Glutamatergic neuron (in vitro differentiated cells): ENCODE measurements around the gene MSH3. TPM values are rescaled to one million over a fixed set of nuclear protein-coding genes. Genes with fewer than 3 reads are reported as not detected.

Experiments
- DNase-seq: peaks from one replicate; pipeline ENCODE4 v3.0.0; 2022
- H3K27ac Mint-ChIP-seq: one replicate; pipeline ENCODE4 v1.8.0; 2020; ENCODE audit warnings: mild to moderate bottlenecking, mixed read lengths, inconsistent platforms; ENCODE audit not compliant: unreplicated experiment
- H3K27me3 Mint-ChIP-seq: one replicate; pipeline ENCODE4 v1.8.0; 2020; ENCODE audit warnings: mild to moderate bottlenecking, moderate library complexity, mixed read lengths, inconsistent platforms; ENCODE audit not compliant: unreplicated experiment
- H3K36me3 Mint-ChIP-seq: one replicate; pipeline ENCODE4 v1.8.0; 2020; ENCODE audit warnings: mild to moderate bottlenecking, mixed read lengths, inconsistent platforms; ENCODE audit not compliant: unreplicated experiment
- H3K4me1 Mint-ChIP-seq: one replicate; pipeline ENCODE4 v1.8.0; 2020; ENCODE audit warnings: mild to moderate bottlenecking, low read depth, mixed read lengths, inconsistent platforms; ENCODE audit not compliant: unreplicated experiment
- H3K4me3 Mint-ChIP-seq: one replicate; pipeline ENCODE4 v1.8.0; 2020; ENCODE audit warnings: mild to moderate bottlenecking, mixed read lengths, inconsistent platforms; ENCODE audit not compliant: unreplicated experiment
- H3K9me3 Mint-ChIP-seq: one replicate; pipeline ENCODE4 v1.8.0; 2020; ENCODE audit warnings: mild to moderate bottlenecking, moderate library complexity, mixed read lengths, inconsistent platforms; ENCODE audit not compliant: unreplicated experiment
- total RNA-seq: library from RNA; stranded (reverse); fragmentation: NEBNext Ultra II Directional; extraction: Animal tissue kit (Norgen Biotek cat#: 25700); gene quantifications from one replicate; pipeline ENCODE4 v1.2.1, GENCODE V29; 2021; ENCODE audit not compliant: unreplicated experiment
- TF ChIP-seq, protein P1 (sequence below): fragments of 200-600 bp; sonication (generic); IDR thresholded peaks from one replicate; pipeline ENCODE4 v1.5.0; 2021; ENCODE audit not compliant: partially characterized antibody, unreplicated experiment

MSH3 gene
- total RNA-seq, 1 donor from 2014 or later, result 14.4 TPM

GRCh38 chr5:80707645-80708044 lies 53.2 kb downstream of the MSH3 start:
- TF ChIP-seq, protein P1, sequence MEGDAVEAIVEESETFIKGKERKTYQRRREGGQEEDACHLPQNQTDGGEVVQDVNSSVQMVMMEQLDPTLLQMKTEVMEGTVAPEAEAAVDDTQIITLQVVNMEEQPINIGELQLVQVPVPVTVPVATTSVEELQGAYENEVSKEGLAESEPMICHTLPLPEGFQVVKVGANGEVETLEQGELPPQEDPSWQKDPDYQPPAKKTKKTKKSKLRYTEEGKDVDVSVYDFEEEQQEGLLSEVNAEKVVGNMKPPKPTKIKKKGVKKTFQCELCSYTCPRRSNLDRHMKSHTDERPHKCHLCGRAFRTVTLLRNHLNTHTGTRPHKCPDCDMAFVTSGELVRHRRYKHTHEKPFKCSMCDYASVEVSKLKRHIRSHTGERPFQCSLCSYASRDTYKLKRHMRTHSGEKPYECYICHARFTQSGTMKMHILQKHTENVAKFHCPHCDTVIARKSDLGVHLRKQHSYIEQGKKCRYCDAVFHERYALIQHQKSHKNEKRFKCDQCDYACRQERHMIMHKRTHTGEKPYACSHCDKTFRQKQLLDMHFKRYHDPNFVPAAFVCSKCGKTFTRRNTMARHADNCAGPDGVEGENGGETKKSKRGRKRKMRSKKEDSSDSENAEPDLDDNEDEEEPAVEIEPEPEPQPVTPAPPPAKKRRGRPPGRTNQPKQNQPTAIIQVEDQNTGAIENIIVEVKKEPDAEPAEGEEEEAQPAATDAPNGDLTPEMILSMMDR, result no peak
- Mint-ChIP-seq H3K27ac (no peak overlapping the region), H3K4me1 (peaks cover 3% of the 10 kb centered on the region), H3K4me3 (no peak overlapping the region), H3K36me3 (no peaks in the 10 kb centered on the region), H3K9me3 (peaks cover 3% of the 10 kb centered on the region), H3K27me3 (no peaks in the 10 kb centered on the region)
- DNase-seq, result no peak

GRCh38 chr5:80711216-80711615 lies 56.8 kb downstream of the MSH3 start:
- Mint-ChIP-seq H3K4me1 (peaks cover 2% of the 10 kb centered on the region), H3K27ac (no peak overlapping the region), H3K36me3 (no peaks in the 10 kb centered on the region), H3K9me3 (peaks cover 2% of the 10 kb centered on the region), H3K27me3 (no peaks in the 10 kb centered on the region), H3K4me3 (no peak overlapping the region)
- DNase-seq, result no peak
- TF ChIP-seq, protein P1, result no peak

- Mint-ChIP-seq H3K9me3 (peaks cover 2% of the 10 kb centered on the region), H3K27ac (no peak overlapping the region), H3K4me1 (peaks cover 2% of the 10 kb centered on the region), H3K36me3 (no peaks in the 10 kb centered on the region), H3K4me3 (no peak overlapping the region), H3K27me3 (no peaks in the 10 kb centered on the region)
- TF ChIP-seq, protein P1, result peak; percentile 31
- peak; percentile 64 for DNase-seq
Observed at GRCh38 chr5:80711938-80712337, 57.5 kb downstream of the MSH3 start.

- TF ChIP-seq, protein P1, result no peak
- Mint-ChIP-seq H3K27me3 (no peaks in the 10 kb centered on the region), H3K9me3 (peaks cover 2% of the 10 kb centered on the region), H3K4me3 (no peak overlapping the region), H3K36me3 (no peaks in the 10 kb centered on the region), H3K4me1 (peaks cover 2% of the 10 kb centered on the region), H3K27ac (no peak overlapping the region)
- no peak for DNase-seq
Observed at GRCh38 chr5:80712919-80713318, 58.5 kb downstream of the MSH3 start.

GRCh38 chr5:80713631-80714030 lies 59.2 kb downstream of the MSH3 start:
- TF ChIP-seq, protein P1, result no peak

More at GRCh38 chr5:80713631-80714030, 59.2 kb downstream of the MSH3 start:
- Mint-ChIP-seq H3K4me1 (peaks cover 2% of the 10 kb centered on the region), H3K9me3 (peaks cover 2% of the 10 kb centered on the region), H3K27me3 (no peaks in the 10 kb centered on the region), H3K27ac (no peak overlapping the region), H3K36me3 (no peaks in the 10 kb centered on the region), H3K4me3 (no peak overlapping the region)
- DNase-seq, result no peak
